PC-9 (cell line): ENCODE results near the gene PGAP6.

Experiments used
- EZH2 ChIP-seq: fragments of 200-600 bp; sonication (generic); IDR thresholded peaks from 2 replicates; pipeline ENCODE4 v1.8.0; 2017; ENCODE audit warnings: antibody characterized with exemption, low read depth
- TF ChIP-seq, protein P1 (sequence below): fragments of 200-600 bp; sonication (generic); conservative IDR thresholded peaks from 2 replicates; pipeline ENCODE4 v1.6.1; 2017; ENCODE audit warnings: mixed run types, antibody characterized with exemption, mild to moderate bottlenecking, moderate library complexity

GRCh38 chr16:336269-336668 is 45.5 kb downstream of the PGAP6 start:
- TF ChIP-seq, protein P1, sequence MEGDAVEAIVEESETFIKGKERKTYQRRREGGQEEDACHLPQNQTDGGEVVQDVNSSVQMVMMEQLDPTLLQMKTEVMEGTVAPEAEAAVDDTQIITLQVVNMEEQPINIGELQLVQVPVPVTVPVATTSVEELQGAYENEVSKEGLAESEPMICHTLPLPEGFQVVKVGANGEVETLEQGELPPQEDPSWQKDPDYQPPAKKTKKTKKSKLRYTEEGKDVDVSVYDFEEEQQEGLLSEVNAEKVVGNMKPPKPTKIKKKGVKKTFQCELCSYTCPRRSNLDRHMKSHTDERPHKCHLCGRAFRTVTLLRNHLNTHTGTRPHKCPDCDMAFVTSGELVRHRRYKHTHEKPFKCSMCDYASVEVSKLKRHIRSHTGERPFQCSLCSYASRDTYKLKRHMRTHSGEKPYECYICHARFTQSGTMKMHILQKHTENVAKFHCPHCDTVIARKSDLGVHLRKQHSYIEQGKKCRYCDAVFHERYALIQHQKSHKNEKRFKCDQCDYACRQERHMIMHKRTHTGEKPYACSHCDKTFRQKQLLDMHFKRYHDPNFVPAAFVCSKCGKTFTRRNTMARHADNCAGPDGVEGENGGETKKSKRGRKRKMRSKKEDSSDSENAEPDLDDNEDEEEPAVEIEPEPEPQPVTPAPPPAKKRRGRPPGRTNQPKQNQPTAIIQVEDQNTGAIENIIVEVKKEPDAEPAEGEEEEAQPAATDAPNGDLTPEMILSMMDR, result no peak
- no peak for TF ChIP-seq EZH2
